Activated CD8-positive, alpha-beta memory T cell treated with anti-CD3 and anti-CD28 coated beads for 24 hours (primary cell): ENCODE data around the gene TRIM24.
"Not testable (repeated sequence)": the region's sequence is repeated elsewhere in the genome, so short reads cannot be mapped to it uniquely, and the experiment has no call there.

ENCODE experiments used
- DNase-seq: peaks from one replicate; pipeline ENCODE4 v3.0.0-alpha.2; 2020

Gene TRIM24

DNA sequence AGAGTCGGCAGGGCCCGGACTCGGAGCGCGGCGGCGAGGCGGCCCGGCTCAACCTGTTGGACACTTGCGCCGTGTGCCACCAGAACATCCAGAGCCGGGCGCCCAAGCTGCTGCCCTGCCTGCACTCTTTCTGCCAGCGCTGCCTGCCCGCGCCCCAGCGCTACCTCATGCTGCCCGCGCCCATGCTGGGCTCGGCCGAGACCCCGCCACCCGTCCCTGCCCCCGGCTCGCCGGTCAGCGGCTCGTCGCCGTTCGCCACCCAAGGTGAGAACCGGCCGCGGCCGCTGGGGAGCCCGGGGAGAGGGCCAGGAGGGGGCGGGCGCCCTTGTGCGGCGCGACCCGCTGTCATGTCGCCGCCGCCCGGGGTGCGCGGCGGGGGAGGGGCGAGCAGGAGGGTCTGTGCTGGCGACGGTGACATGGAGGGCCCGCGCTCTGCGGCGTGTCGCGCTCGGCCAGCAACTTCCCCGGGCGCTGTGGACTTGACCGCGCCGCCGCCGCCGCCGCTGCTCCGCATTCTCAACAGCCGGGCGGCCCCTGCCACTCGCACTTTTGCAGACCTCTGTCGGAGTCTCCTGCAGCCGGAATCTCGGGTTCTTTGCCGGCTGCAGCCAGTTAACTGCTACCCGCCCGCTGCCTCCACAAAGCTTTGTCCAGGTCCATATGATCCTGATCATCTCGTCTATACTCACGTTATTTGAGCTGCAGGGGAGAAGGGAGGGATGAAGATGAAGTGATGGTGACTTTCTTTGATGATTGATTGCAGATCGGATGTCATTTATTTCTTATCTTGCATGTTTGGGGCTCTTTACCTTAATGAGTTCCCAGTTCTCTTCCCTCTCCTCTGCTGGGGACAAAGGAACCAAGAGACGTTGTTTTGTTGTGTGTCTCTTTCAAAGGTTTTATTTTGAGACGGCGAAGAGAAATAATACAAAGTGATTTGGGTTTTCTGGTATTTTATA, 869 bp downstream of the TRIM24 start:
- peak; percentile 85 for DNase-seq

GRCh38 chr7:138463291-138463618, 3.2 kb downstream of the TRIM24 start:
- not testable (repeated sequence) for DNase-seq

DNA sequence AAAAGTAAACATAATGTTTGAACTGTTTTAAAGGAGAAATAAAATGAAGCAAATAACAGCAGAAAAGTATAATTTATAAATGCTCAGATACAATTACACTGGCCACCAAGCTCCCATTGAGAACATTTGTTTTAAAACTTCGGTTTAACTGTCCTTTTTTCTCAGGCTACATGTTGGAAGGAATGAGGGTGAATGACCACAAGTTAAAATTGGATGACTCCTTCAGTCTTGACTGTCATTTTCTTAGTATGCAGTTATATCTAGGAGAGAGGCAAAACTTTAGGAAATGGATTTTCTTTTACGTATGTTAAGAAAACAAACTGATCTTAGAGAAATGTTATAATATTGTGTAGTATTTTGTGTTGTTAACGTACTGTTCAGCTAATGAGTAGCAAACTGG, 5.0 kb downstream of the TRIM24 start:
- DNase-seq: no peak

- DNase-seq: not testable (repeated sequence)
Measured at GRCh38 chr7:138466069-138466756, 6.2 kb downstream of the TRIM24 start.

GRCh38 chr7:138468244-138469123, 8.4 kb downstream of the TRIM24 start:
- no peak for DNase-seq

DNA sequence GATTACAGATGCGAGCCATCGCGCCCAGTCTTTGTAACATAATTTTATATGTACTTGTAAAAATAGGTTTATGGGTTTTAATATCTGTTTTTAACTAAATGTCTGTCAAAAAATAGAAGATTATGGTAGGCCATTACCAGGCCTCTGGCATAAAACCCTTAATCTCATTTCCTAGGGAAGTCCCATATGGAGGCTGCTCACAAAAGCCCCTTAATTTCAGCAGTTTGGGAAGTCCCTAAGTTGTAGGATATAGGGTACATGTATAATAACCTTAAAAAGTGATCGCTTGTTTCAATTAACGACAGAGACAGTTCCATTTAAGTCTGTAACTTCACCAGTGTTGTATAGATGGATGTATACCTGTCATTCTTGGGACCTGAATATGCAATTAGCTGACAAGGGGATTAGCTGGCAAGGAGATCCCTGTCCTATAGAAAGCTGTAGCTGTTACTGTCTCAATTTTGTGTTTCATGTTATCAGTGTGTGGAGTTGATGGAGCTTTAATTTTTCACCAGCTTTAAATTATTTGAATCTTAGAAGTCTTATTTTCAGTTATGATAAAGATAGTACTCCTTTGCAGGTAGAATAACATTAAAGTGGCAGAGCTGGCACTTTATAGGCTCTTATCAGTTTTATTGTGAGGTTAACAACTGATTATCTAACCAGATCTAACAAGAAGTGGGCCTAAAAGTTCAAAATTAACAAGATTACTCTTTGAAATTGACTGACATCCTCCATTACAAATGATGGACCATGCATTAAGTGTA, 10.5 kb downstream of the TRIM24 start:
- DNase-seq: no peak

- no peak for DNase-seq
Measured at GRCh38 chr7:138472292-138473079, 12.4 kb downstream of the TRIM24 start.

GRCh38 chr7:138475377-138475776, 15.3 kb downstream of the TRIM24 start:
- no peak for DNase-seq

- DNase-seq: no peak
Measured at GRCh38 chr7:138477081-138477578, 17.1 kb downstream of the TRIM24 start.

GRCh38 chr7:138477581-138477980, 17.5 kb downstream of the TRIM24 start:
- no peak for DNase-seq

DNA sequence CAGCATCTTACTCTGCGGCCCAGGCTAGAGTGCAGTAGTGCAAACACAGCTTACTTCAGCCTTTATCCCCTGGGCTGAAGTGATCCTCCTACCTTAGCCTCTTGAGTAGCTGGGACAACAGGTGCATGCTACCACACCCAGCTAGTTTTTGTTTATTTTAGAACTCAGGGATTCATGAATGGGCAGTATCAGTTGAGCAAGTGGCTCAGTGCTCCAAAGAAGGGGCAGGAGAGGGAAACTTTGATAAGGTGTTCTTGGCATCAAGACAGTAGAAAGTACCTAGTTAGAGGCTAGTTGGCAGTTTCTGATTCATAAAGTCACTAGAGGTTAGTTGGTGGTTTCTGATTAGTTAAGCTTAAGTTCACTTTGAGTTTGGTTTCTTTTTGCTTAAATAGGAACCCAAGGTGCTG, 18.4 kb downstream of the TRIM24 start:
- DNase-seq: no peak

DNA sequence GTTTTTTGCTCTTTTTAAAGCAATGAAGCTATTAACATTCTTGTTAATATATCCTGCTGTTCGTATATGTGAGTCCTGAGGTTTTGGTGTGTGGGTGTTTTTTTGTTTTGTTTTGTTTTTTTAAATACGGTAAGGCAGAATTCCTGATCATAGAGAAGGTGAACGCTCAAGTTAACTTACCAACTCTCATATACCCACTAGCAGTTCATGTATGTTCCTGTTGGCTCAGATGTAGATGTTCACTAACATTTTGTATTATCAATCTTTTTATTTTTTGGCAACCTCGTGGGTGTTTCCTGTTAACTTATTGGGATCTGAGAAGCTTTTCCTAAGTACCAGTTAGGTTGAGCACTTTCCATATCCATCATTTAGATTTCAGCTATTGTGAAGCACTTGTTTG, 20.5 kb downstream of the TRIM24 start:
- DNase-seq: no peak

GRCh38 chr7:138481447-138482380, 21.7 kb downstream of the TRIM24 start:
- DNase-seq: no peak

DNA sequence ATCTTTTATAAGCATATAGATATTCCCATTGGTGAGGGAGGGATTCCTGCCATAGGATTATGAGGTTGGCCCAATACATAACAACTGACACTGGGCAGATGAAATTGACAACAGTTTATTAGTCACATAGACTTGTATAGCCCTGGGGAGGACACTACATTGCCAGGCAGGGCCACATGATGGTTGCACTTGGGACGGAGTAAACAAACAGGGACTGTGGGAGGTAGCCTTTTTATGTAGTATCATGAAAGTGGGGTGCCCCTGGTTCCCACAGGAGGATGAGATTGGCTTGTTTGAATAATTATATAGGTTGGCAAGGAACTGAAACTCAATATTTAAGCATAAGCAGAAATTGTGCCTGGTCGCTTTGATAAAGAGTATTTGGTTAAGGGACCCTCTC, 23.5 kb downstream of the TRIM24 start:
- no peak for DNase-seq

GRCh38 chr7:138485508-138485907, 25.4 kb downstream of the TRIM24 start:
- DNase-seq: not testable (repeated sequence)

DNA sequence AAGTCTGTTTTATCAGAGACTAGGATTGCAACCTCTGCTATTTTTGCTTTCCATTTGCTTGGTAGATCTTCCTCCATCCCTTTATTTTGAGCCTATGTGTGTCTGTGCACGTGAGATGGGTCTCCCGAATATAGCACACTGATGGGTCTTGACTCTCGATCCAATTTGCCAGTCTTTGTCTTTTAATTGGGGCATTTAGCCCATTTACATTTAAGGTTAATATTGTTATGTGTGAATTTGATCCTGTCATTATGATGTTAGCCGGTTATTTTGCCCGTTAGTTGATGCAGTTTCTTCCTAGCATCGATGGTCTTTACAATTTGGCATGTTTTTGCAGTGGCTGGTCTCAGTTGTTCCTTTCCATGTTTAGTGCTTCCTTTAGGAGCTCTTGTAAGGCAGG, 29.1 kb downstream of the TRIM24 start:
- DNase-seq: not testable (repeated sequence)

DNA sequence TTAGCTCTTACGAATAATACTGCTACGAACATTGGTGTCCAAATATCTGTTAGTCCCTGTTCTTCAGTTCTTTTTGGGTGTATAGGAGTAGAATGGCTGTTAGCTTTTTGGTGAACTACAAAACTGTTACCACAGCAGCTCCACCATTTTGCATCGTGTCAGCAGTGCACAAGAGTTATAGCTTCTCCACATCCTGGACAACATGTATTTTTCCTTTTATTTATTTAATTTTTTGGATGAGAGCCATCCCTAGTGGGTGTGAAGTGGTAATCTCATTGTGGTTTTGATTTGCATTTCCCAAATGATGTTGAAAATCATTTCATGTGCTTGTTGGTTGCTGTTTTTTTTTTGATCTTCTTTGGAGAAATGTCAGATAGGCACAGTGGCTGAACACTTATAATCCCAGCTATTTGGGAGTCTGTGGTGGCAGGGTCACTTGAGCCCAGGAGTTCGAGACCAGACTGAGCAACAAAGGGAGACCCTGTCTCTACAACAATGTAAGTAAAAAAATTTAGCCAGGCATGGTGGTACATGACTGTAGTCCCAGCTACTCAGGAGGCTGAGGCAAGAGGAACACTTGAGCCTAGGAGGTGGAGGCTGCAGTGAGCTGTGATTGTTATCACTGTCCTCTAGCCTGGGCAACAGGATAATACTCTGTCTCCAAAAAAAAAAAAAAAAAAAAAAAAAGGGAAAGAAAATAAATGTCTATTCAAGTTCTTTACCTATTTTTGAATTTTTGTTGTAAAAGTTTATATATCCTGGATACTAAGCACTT, 31.7 kb downstream of the TRIM24 start:
- DNase-seq: no peak

- DNase-seq: no peak
Measured at GRCh38 chr7:138492423-138492822, 32.4 kb downstream of the TRIM24 start.

GRCh38 chr7:138493535-138493934, 33.5 kb downstream of the TRIM24 start:
- DNase-seq: no peak
